Heart left ventricle (tissue), 16 donors: ENCODE results near the gene BBS1. TPM values are rescaled to one million over a fixed set of nuclear protein-coding genes. Genes with fewer than 3 reads are reported as not detected.

Experiments used
- ATAC-seq, 4 donors: fragments of 200-7000 bp; cut with Tn5 transposase; one replicate each; pipeline ENCODE4 v1.9.1; 2020 to 2022; ENCODE audit warnings: moderate library complexity in 4 of 4, mild to moderate bottlenecking in 3 of 4, moderate number of reproducible peaks in 1 of 4
- DNase-seq, 5 donors: peaks; one replicate each; pipeline ENCODE4 v3.0.0-alpha.2; 2020
- H3K27ac ChIP-seq, 12 donors: fragments of 200-600 bp; sonication (generic) in 4 of 12; one replicate each; pipeline versions ENCODE4 v1.5.0 to v1.8.0; 2016 to 2022; ENCODE audit warnings: mild to moderate bottlenecking in 2 of 12
- H3K27me3 ChIP-seq, 9 donors: fragments of 200-600 bp; sonication (generic) in 2 of 9; one replicate each; pipeline versions ENCODE4 v1.5.1 to v1.8.0; 2016 to 2022; ENCODE audit warnings: mild to moderate bottlenecking in 3 of 9
- H3K36me3 ChIP-seq, 9 donors: fragments of 200-600 bp; sonication (generic) in 2 of 9; one replicate each; pipeline versions ENCODE4 v1.5.0 to v1.8.0; 2018 to 2022; ENCODE audit warnings: mild to moderate bottlenecking in 2 of 9
- H3K4me1 ChIP-seq, 12 donors: fragments of 200-600 bp; sonication (generic) in 4 of 12; one replicate each; pipeline versions ENCODE4 v1.5.0 to v1.8.0; 2016 to 2022; ENCODE audit warnings: mild to moderate bottlenecking in 3 of 12
- H3K4me3 ChIP-seq, 12 donors: fragments of 200-600 bp; sonication (generic) in 4 of 12; one replicate each; pipeline versions ENCODE4 v1.5.0 to v1.8.0; 2017 to 2022; ENCODE audit warnings: mild to moderate bottlenecking in 9 of 12, moderate library complexity in 4 of 12
- H3K9me3 ChIP-seq, 12 donors: fragments of 200-600 bp; sonication (generic) in 4 of 12; one replicate each; pipeline versions ENCODE4 v1.5.0 to v1.8.0; 2016 to 2022; ENCODE audit warnings: mild to moderate bottlenecking in 1 of 12
- POLR2A ChIP-seq, 2 donors: fragments of 450-650 bp; IDR thresholded peaks; one replicate each; pipeline ENCODE4 v1.6.1; 2017; ENCODE audit warnings: antibody characterized with exemption in 2 of 2, mild to moderate bottlenecking in 2 of 2, moderate library complexity in 2 of 2
- WGBS, 4 donors: extraction: QIAGEN DNeasy Blood & Tissue Kit in 2 of 4; methylation state at CpG; one replicate each; pipeline versions ENCODE4 v1.1.5 to v1.1.7; 2013 to 2018; 5-methylcytosine and 5-hydroxymethylcytosine counted together
- intact Hi-C, 10 donors: fragments of 100-400 bp; cut with DNase I; formaldehyde crosslinking; loops; one replicate each; pipeline versions ENCODE4 v1.11.1 to v1.14.2; 2022
- polyA plus RNA-seq, 2 donors: library from polyadenylated mRNA; stranded (reverse); fragments of 200-250 nt; gene quantifications; one replicate each; pipeline ENCODE4 v1.2.3, GENCODE V29; 2013
- total RNA-seq, 9 donors: library from RNA; depleted of rRNA in 2 of 9; stranded (reverse); fragments of >200 nt in 2 of 9; fragmentation: NEBNext Ultra II Directional in 3 of 9; extraction: Animal tissue kit (Norgen Biotek cat#: 25700) in 3 of 9; gene quantifications; one replicate each; pipeline versions ENCODE4 v1.1.0 to v1.2.4, GENCODE V29; 2016 to 2023
- TF ChIP-seq, protein P1 (sequence below), 12 donors: fragments of 200-600 bp; sonication (generic) in 4 of 12; IDR thresholded peaks; one replicate each; pipeline versions ENCODE4 v1.5.0 to v1.8.0; 2018 to 2022; ENCODE audit warnings: antibody characterized with exemption in 12 of 12, mild to moderate bottlenecking in 5 of 12
- donor health status: ischemic (EF 13 %, LVEDD 7.1; RV severe dilation, severe dysfunction).
- donor health status: healthy with polysubstance abuse.
- donor health status: DM: no; HTN: yes; CAD: no.
- donor health status: DM: no; HTN: no; CAD: no.
- donor health status: ischemic (EF 25% LVEDD 6.9; RV normal size, moderate dysfunction).
- donor health status: ischemic (EF 25% LVEDD 5.7; RV mildly dilated, moderate dysfunction).
- donor health status: healthy.
- donor health status: DM: yes; HTN: yes; CAD: no.
- donor health status: ischemic (EF 35%, LVEDD 5.7; RV mildly dilated, moderate dysfunction).
- donor health status: nonischemic (EF 11% LVEDD 7.7; RV severe dilation, severe dysfunction).
- donor health status: DM: yes; HTN: yes; CAD: no.
- donor health status: PGD.
- donor health status: ischemic (EF 29% LVEDD 5.4; RV normal size, mild dysfunction).
- donor health status: nonischemic (EF 23%, LVEDD 6.1; RV moderate dilation, normal function).

Gene BBS1
- total and polyA plus RNA-seq, 11 donors = 11.0 to 51.8 (median 18.5) TPM

DNA sequence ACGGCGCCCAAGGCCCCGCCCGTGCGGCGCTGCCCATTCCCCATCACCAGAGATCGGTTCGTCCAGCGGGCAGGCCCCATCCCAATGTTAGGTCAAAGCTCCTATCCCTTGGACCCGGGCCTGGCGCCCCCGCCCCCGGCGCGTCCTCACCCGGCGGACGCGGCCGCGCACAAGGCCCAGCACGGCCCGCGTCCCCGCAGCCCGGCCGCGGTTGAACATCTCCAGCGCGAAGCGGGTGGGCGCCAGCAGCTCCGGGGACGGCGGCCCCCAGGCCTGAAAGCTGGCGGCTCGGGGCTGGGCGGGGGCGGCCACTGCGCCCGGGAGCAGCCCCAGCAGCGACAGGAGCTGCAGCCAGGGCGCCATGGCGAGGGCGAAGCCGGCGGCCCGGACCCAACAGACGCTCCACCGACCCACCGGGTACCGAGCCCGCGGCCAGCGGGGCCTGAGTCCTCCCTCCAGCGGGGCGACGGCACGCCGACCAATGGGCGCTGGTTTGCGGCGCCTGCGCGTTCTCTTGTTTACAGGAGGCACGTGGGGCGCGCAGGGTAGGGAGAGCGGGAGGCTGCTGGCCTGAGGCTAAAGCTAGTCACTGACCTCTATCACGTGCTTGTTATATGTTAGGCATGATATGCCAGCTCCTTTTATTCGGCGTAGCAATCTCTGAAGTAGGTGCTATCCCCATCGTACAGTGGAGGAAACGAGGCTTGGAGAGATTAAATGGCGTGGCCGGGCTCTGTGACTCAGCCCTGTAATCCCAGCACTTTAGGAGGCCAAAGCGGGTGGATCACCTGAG lies 57.9 kb downstream of the BBS1 start, which contains the start of gene CTSF:
CTSF (minus strand) TSS at position 483 of the 793 bp plus-strand sequence; CDS start at position 363, 120 bp downstream.
- Histone ChIP-seq H3K9me3 (no peaks in the 10 kb centered on the region), H3K27ac (peak within 1 kb of the TSS in 7 of 12 donors; percentile 15 to 71 (median 43)), H3K4me1 (peaks cover 0 to 17% (median 12%) of the 10 kb centered on the region in 12 donors), H3K4me3 (peak within 1 kb of the TSS; percentile 53 to 94 (median 68)), H3K36me3 (peaks cover 0 to 13% (median 0%) of the 10 kb centered on the region in 9 donors), H3K27me3 (peaks cover 0 to 6% (median 0%) of the 10 kb centered on the region in 9 donors)
- intact Hi-C loops = loop anchor here in 1 of 10 donors (10.0 kb wide), 1 partner anchor 266 kb away; no protein-coding TSS in a partner anchor
- DNase-seq (peak; percentile 85 to 95 (median 87)), ATAC-seq (peak; percentile 81 to 98 (median 97))
- TF ChIP-seq, protein P1, sequence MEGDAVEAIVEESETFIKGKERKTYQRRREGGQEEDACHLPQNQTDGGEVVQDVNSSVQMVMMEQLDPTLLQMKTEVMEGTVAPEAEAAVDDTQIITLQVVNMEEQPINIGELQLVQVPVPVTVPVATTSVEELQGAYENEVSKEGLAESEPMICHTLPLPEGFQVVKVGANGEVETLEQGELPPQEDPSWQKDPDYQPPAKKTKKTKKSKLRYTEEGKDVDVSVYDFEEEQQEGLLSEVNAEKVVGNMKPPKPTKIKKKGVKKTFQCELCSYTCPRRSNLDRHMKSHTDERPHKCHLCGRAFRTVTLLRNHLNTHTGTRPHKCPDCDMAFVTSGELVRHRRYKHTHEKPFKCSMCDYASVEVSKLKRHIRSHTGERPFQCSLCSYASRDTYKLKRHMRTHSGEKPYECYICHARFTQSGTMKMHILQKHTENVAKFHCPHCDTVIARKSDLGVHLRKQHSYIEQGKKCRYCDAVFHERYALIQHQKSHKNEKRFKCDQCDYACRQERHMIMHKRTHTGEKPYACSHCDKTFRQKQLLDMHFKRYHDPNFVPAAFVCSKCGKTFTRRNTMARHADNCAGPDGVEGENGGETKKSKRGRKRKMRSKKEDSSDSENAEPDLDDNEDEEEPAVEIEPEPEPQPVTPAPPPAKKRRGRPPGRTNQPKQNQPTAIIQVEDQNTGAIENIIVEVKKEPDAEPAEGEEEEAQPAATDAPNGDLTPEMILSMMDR (IDR thresholded peaks at IDR 0.05) = no peak
- TF ChIP-seq POLR2A (IDR thresholded peaks at IDR 0.05) = peak in 1 of 2 donors; percentile 57
- 3 to 6% (median 5%) methylated on average over 43 to 77 of the region's 77 CpGs for WGBS, 4 donors

DNA sequence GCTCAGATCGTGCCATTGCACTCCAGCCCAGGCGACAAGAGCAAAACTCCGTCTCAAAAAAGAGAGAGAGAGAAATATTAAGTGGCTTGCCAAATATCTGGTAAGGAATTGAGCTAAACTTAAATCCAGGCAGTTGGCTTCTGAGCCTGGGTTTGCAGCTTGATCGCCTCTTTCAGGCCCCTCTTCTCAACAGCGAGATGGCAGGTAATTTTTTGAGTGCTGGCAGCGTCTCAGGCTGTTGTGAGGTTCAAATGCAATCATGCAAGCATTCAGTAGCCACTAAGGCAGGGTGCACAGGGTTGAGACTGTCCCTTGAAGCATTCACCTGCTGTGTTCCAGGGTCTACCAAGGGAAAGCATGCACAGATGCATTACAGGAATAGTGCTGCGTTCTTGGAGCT lies 58.6 kb downstream of the BBS1 start:
- no peak for ATAC-seq
- H3K27ac ChIP-seq = peak overlapping the region in 2 of 12 donors; percentile 54 to 71
- H3K36me3 ChIP-seq = peaks cover 0 to 13% (median 0%) of the 10 kb centered on the region in 9 donors
- H3K4me1 ChIP-seq = peaks cover 0 to 17% (median 12%) of the 10 kb centered on the region in 12 donors
- no peaks in the 10 kb centered on the region for H3K9me3 ChIP-seq
- 84 to 93% (median 87%) methylated on average over 7 of the region's 7 CpGs for WGBS, 4 donors
- TF ChIP-seq, protein P1 (IDR thresholded peaks at IDR 0.05) = no peak
- TF ChIP-seq POLR2A (IDR thresholded peaks at IDR 0.05) = no peak
- intact Hi-C loops = loop anchor here in 1 of 10 donors (10.0 kb wide), 1 partner anchor 266 kb away; no protein-coding TSS in a partner anchor
- peaks cover 0 to 6% (median 0%) of the 10 kb centered on the region in 9 donors for H3K27me3 ChIP-seq
- peak overlapping the region in 2 of 12 donors; percentile 69 to 74 for H3K4me3 ChIP-seq
- DNase-seq = no peak

DNA sequence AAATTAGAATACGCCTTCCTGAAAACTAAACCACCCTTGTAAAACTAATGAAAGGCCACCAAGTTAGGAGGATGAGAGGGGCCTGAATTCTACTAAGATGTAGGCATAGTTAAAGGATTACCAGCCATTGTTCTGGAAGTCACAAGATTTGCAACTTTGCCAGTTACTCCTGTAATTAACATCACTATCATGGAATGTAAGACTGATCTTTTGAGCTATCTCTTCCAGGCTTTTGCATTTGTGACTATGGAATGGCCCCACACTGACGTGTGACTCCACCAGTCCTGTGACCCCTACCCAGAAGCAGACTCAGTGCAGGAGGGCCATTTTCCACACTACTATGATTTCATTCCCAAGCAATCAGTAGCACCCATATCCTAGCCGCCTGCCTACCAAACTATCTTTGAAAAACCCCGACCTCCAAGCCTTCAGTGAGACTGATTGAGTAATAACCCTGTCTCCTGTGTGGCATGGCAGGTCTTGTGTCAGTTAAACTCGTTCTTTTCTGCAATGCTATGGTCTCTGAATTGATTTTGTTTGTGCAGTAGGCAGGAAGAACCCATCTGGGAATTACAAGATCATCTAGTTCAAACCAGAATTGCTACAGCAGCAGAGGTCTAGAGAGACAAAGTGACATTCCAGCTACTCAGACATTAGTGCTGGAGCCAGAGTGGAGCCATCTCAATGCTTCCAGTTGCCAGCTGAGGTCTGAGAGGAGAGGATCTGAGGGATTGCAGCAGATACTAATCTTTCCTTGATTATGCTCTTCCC lies 59.8 kb downstream of the BBS1 start:
- no peak overlapping the region for H3K27ac ChIP-seq
- intact Hi-C loops = loop anchor here in 2 of 10 donors (10.0 kb wide), 1 partner anchor 265 kb away; no protein-coding TSS in a partner anchor
- ATAC-seq (no peak), DNase-seq (no peak)
- peaks cover 0 to 17% (median 12%) of the 10 kb centered on the region in 12 donors for H3K4me1 ChIP-seq
- no peak overlapping the region for H3K4me3 ChIP-seq
- WGBS, 4 donors = 55 to 65% (median 58%) methylated on average over 5 of the region's 5 CpGs
- peaks cover 0 to 6% (median 0%) of the 10 kb centered on the region in 9 donors for H3K27me3 ChIP-seq
- peaks cover 0 to 10% (median 0%) of the 10 kb centered on the region in 9 donors for H3K36me3 ChIP-seq
- TF ChIP-seq, protein P1 (IDR thresholded peaks at IDR 0.05) = no peak
- TF ChIP-seq POLR2A (IDR thresholded peaks at IDR 0.05) = no peak
- H3K9me3 ChIP-seq = no peaks in the 10 kb centered on the region
